MM.1S (cell line): ENCODE measurements around the gene GRAMD1A.

Experiments used
- CTCF ChIP-seq: fragments of 300-600 bp; sonication (generic); IDR thresholded peaks from 2 replicates; pipeline ENCODE4 v1.5.1; 2016; ENCODE audit warnings: antibody characterized with exemption, low read length, mixed read lengths
- EZH2 ChIP-seq: fragments of 300-600 bp; sonication (generic); optimal IDR thresholded peaks from 2 replicates; pipeline ENCODE3; 2017; ENCODE audit warnings: low read depth, mild to moderate bottlenecking, antibody characterized with exemption, low read length, mixed read lengths
- EZH2phosphoT487 ChIP-seq: fragments of 300-600 bp; sonication (generic); IDR thresholded peaks from 2 replicates; pipeline ENCODE4 v1.6.1; 2018; ENCODE audit warnings: antibody characterized with exemption, low read length

DNA sequence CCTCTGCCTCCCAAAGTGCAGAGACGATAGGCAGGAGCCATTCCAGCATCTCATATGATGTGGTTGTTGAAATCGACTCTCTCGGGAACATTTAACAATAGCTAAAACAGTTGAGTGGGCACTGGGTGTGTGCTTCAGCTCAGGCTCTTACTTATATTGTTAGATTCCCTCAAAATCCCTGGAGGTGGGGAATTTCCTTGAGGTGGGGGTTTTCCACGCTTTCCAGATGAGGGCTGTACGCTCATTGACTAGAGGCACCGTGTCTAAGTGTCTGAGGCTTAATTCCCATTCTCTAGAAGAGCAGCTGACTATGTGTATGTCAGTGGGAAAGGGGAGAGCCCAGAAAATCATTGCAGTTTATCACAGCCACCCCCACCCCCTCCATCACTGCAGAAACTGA lies 10.8 kb upstream of the GRAMD1A start:
- TF ChIP-seq EZH2 = no peak
- no peak for TF ChIP-seq CTCF
- no peak for TF ChIP-seq EZH2phosphoT487
